ENCODE measurements around the gene MOCS1. TPM values are rescaled to one million over a fixed set of nuclear protein-coding genes. Genes with fewer than 3 reads are reported as not detected.

The MOCS1 gene
- total RNA-seq, 1 donor from 2014 or later, result 15.1 TPM

- TF ChIP-seq CTCF (IDR thresholded peaks at IDR 0.05), result no peak
- no peak for DNase-seq (ENCODE audit: extremely low spot score, unreplicated experiment)
- H3K36me3 Mint-ChIP-seq (ENCODE audit: unreplicated experiment), result peaks cover 15% of the 10 kb centered on the region
- H3K9me3 Mint-ChIP-seq (ENCODE audit: unreplicated experiment), result no peaks in the 10 kb centered on the region
- no peaks in the 10 kb centered on the region for H3K27me3 Mint-ChIP-seq (ENCODE audit: unreplicated experiment)
- H3K4me3 Mint-ChIP-seq (ENCODE audit: unreplicated experiment), result no peak overlapping the region
- peaks cover 44% of the 10 kb centered on the region for H3K4me1 Mint-ChIP-seq (ENCODE audit: unreplicated experiment)
- H3K27ac Mint-ChIP-seq (ENCODE audit: unreplicated experiment), result peak overlapping the region; percentile 89
Measured at GRCh38 chr6:39885691-39886090, 48.6 kb downstream of the MOCS1 start.

GRCh38 chr6:39884696-39885095, 49.6 kb downstream of the MOCS1 start:
- Mint-ChIP-seq H3K9me3 (ENCODE audit: unreplicated experiment) (no peaks in the 10 kb centered on the region), H3K27me3 (ENCODE audit: unreplicated experiment) (no peaks in the 10 kb centered on the region), H3K4me1 (ENCODE audit: unreplicated experiment) (peaks cover 44% of the 10 kb centered on the region), H3K4me3 (ENCODE audit: unreplicated experiment) (no peak overlapping the region), H3K36me3 (ENCODE audit: unreplicated experiment) (peaks cover 15% of the 10 kb centered on the region), H3K27ac (ENCODE audit: unreplicated experiment) (peak overlapping the region; percentile 67)
- no peak for DNase-seq (ENCODE audit: extremely low spot score, unreplicated experiment)
- TF ChIP-seq CTCF (IDR thresholded peaks at IDR 0.05), result no peak

GRCh38 chr6:39882531-39882899, 51.7 kb downstream of the MOCS1 start:
- DNase-seq (ENCODE audit: extremely low spot score, unreplicated experiment), result peak; percentile 91
- H3K27ac Mint-ChIP-seq (ENCODE audit: unreplicated experiment), result peak overlapping the region; percentile 94
- H3K4me1 Mint-ChIP-seq (ENCODE audit: unreplicated experiment), result peaks cover 29% of the 10 kb centered on the region
- H3K4me3 Mint-ChIP-seq (ENCODE audit: unreplicated experiment), result peak overlapping the region; percentile 50
- H3K36me3 Mint-ChIP-seq (ENCODE audit: unreplicated experiment), result peaks cover 9% of the 10 kb centered on the region
- no peak for TF ChIP-seq CTCF (IDR thresholded peaks at IDR 0.05)
- no peaks in the 10 kb centered on the region for H3K27me3 Mint-ChIP-seq (ENCODE audit: unreplicated experiment)
- no peaks in the 10 kb centered on the region for H3K9me3 Mint-ChIP-seq (ENCODE audit: unreplicated experiment)

- Mint-ChIP-seq H3K4me1 (ENCODE audit: unreplicated experiment) (peaks cover 24% of the 10 kb centered on the region), H3K36me3 (ENCODE audit: unreplicated experiment) (peaks cover 14% of the 10 kb centered on the region), H3K4me3 (ENCODE audit: unreplicated experiment) (peak overlapping the region; percentile 50), H3K9me3 (ENCODE audit: unreplicated experiment) (no peaks in the 10 kb centered on the region), H3K27me3 (ENCODE audit: unreplicated experiment) (no peaks in the 10 kb centered on the region), H3K27ac (ENCODE audit: unreplicated experiment) (peak overlapping the region; percentile 94)
- DNase-seq (ENCODE audit: extremely low spot score, unreplicated experiment), result no peak
- no peak for TF ChIP-seq CTCF (IDR thresholded peaks at IDR 0.05)
Measured at GRCh38 chr6:39881851-39882530, 52.3 kb downstream of the MOCS1 start.

GRCh38 chr6:39880594-39880993, 53.7 kb downstream of the MOCS1 start:
- Mint-ChIP-seq H3K27me3 (ENCODE audit: unreplicated experiment) (no peaks in the 10 kb centered on the region), H3K9me3 (ENCODE audit: unreplicated experiment) (no peaks in the 10 kb centered on the region), H3K4me1 (ENCODE audit: unreplicated experiment) (peaks cover 10% of the 10 kb centered on the region), H3K27ac (ENCODE audit: unreplicated experiment) (peak overlapping the region; percentile 94), H3K4me3 (ENCODE audit: unreplicated experiment) (peak overlapping the region; percentile 4), H3K36me3 (ENCODE audit: unreplicated experiment) (peaks cover 28% of the 10 kb centered on the region)
- TF ChIP-seq CTCF (IDR thresholded peaks at IDR 0.05), result no peak
- no peak for DNase-seq (ENCODE audit: extremely low spot score, unreplicated experiment)
